Hematopoietic multipotent progenitor cell (in vitro differentiated cells): ENCODE data around the gene G3BP1. TPM values are rescaled to one million over a fixed set of nuclear protein-coding genes. Genes with fewer than 3 reads are reported as not detected.
"Not testable (repeated sequence)": the region's sequence is repeated elsewhere in the genome, so short reads cannot be mapped to it uniquely, and the experiment has no call there.

ENCODE experiments used
- DNase-seq, 3 donors: peaks; one replicate each; pipeline ENCODE4 v3.0.0-alpha.2; 2011 to 2015; ENCODE audit warnings: low read depth in 2 of 3, low spot score in 2 of 3
- total RNA-seq: library from RNA; depleted of rRNA; stranded (reverse); fragments of >200 nt; gene quantifications from one replicate; pipeline ENCODE4 v1.2.3, GENCODE V29; 2012

The G3BP1 gene
- total RNA-seq, 1 donor = 78.6 TPM

DNA sequence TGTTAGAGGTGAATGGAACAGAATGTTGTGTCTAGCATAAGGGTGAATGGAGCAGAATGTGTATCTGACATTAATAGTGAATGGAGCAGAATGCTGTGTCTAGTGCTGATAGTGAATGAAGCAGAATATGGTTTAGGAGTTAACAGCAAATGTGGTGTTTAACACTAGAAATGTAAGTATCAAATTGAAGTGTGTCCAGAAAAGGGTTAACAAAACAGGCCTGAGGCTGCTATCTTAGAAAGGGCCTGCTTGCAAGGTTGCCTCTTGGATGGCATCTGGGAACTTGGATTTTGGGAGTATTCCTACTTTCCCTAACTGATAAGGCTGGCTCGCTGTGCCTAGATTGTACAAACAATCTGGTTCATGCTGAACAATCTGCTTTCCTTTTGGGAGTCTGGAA lies 76.1 kb downstream of the G3BP1 start:
- no peak for DNase-seq

DNA sequence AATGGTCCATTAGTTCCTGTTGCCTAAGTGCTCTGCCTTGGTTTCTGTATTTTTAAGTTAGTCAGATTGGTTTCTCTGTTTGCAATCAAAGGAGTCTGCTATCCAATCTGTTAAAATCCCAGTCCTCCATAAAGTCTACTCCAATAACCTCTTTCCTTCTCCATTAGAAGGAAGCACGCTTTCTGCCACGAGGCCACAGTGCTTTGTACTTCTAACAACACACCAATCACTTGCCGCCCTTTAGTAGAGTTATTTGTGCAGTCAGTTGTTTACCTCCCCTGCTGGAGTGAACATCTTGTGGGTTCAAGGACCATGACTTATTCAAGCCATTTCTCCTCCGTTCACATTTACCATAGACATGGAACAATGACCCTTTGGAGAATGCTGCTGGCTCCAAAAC lies 83.9 kb downstream of the G3BP1 start:
- DNase-seq = no peak

DNA sequence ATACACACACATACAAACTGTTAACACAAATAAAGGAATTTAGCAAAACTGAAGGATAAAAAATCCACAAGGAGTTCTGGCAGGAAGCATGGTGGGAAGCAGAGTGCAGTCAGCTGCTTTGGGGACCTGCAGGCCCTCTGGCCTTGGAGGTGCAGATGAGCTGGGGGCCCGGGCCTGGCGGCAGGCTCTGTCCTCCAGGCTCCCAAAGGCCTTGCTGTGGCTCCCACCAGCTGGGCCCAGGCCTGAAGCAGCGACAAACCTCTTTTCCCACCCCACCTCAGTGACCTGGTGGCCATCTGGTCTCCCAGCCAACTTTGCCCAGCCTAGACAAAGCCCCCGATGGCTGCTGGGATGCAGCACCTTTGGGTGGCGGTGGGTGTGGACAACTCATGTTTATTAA lies 85.1 kb downstream of the G3BP1 start:
- no peak for DNase-seq

DNA sequence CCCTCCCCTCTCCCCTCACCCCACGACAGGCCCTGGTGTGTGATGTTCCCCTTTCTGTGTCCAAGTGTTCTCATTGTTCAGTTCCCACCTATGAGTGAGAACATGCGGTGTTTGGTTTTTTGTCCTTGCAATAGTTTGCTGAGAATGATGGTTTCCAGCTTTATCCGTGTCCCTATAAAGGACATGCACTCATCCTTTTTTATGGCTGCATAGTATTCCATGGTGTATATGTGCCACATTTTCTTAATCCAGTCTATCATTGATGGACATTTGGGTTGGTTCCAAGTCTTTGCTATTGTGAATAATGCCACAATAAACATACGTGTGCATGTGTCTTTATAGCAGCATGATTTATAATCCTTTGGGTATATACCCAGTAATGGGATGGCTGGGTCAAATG lies 89.1 kb downstream of the G3BP1 start:
- not testable (repeated sequence) for DNase-seq

Other genes starting within 250 kb of the G3BP1 start
- under 0.01 TPM for gene FAT2, start 180.6 kb upstream of the G3BP1 start, total RNA-seq
- 112 TPM for gene SPARC, start 85.0 kb upstream of the G3BP1 start, total RNA-seq
- gene ATOX1, start 13.3 kb upstream of the G3BP1 start, total RNA-seq = 74.3 TPM
- gene GLRA1, start 152.9 kb downstream of the G3BP1 start, total RNA-seq = not detected